ENCODE measurements around the gene C1orf167.

The C1orf167 gene

DNA sequence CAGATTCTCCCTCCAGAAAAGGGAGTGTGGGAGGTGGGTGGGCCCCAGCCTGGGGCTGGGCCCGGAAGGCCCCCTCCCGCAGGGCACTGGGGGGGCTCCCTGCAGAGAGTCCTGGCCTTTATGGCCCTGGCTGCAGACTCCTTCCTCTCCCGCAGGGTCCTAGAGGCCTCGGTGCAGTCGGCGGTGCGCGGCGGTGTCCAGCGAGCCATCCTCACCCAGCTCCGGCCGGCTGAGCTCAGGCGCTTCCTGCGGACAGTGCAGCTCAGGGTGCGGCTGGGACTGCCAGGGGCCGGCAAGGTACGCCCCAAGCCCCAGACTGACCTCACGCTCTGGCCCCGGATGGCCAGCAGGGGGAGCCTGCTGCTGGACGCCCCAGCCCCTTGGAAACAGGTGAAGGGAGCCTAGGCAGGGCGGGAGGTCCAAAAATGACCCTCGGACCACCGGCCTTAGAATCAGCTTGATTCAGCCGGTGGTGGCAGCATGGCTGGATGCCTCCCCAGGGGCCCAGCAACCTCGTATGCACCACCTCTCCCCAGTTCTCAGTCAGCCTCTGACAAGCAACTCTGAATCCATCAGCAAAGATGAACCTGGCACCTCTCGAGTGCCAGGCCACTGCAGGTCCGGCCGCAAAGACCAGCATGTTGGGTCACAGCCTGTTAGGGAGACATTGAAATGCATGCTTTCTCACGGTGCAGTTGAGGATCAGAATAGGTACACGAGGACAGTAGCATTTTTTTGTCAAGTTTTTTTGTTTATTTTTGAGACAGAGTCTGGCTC, 23.2 kb downstream of the C1orf167 start:
- H2BK15ac ChIP-seq (replicated peaks; ENCODE audit: low read depth) = no peak overlapping the region
- peak overlapping the region; percentile 61 for H3K56ac ChIP-seq (ENCODE audit: low read length)
- peak; percentile 82 for DNase-seq
- H3K4me3 ChIP-seq (ENCODE audit: low read length) = no peak overlapping the region
- no peak overlapping the region for H2BK120ac ChIP-seq (ENCODE audit: low read depth, low read length)
- H4K5ac ChIP-seq (ENCODE audit: low read length) = no peak overlapping the region
- no peak overlapping the region for H3K18ac ChIP-seq (ENCODE audit: low read length)
- H2AK5ac ChIP-seq (ENCODE audit: low read length) = no peak overlapping the region
- no CpG with 5 or more reads among the region's 30 CpGs for WGBS (ENCODE audit: extremely low coverage, insufficient coverage, low lambda C conversion rate)
- H3K27ac ChIP-seq (ENCODE audit: low read depth, low read length) = no peak overlapping the region
- no peak overlapping the region for H3K4me2 ChIP-seq (ENCODE audit: low read length)
- no peak overlapping the region for H3K23ac ChIP-seq (ENCODE audit: low read length)
- no peak overlapping the region for H3K4ac ChIP-seq (ENCODE audit: low read depth, low read length)
- H3K79me1 ChIP-seq (ENCODE audit: low read length) = no peaks in the 10 kb centered on the region
- H3K27me3 ChIP-seq (ENCODE audit: insufficient read depth, low read length, poor library complexity) = no peaks in the 10 kb centered on the region
- H3K9ac ChIP-seq (ENCODE audit: low read length) = no peak overlapping the region
- H3K36me3 ChIP-seq (ENCODE audit: control insufficient read depth, insufficient read depth, low read length) = no peaks in the 10 kb centered on the region
- H4K8ac ChIP-seq (ENCODE audit: low read depth, low read length) = no peak overlapping the region
- no peak overlapping the region for H2BK5ac ChIP-seq (ENCODE audit: low read length)
- peaks cover 13% of the 10 kb centered on the region for H3K4me1 ChIP-seq (ENCODE audit: control insufficient read depth, low read depth, low read length)
- H3K79me2 ChIP-seq (ENCODE audit: control insufficient read depth, insufficient read depth, low read length) = no peaks in the 10 kb centered on the region

GRCh38 chr1:11786168-11786567, 24.2 kb downstream of the C1orf167 start:
- Histone ChIP-seq H3K4me2 (ENCODE audit: low read length) (no peak overlapping the region), H3K4me1 (ENCODE audit: control insufficient read depth, low read depth, low read length) (peaks cover 13% of the 10 kb centered on the region), H3K27me3 (ENCODE audit: insufficient read depth, low read length, poor library complexity) (no peaks in the 10 kb centered on the region), H2BK15ac (replicated peaks; ENCODE audit: low read depth) (no peak overlapping the region), H3K4me3 (ENCODE audit: low read length) (no peak overlapping the region), H2BK5ac (ENCODE audit: low read length) (no peak overlapping the region), H3K79me2 (ENCODE audit: control insufficient read depth, insufficient read depth, low read length) (no peaks in the 10 kb centered on the region), H3K23ac (ENCODE audit: low read length) (no peak overlapping the region), H3K9ac (ENCODE audit: low read length) (no peak overlapping the region), H3K27ac (ENCODE audit: low read depth, low read length) (no peak overlapping the region), H4K8ac (ENCODE audit: low read depth, low read length) (no peak overlapping the region), H3K79me1 (ENCODE audit: low read length) (no peaks in the 10 kb centered on the region), H2BK120ac (ENCODE audit: low read depth, low read length) (no peak overlapping the region), H3K36me3 (ENCODE audit: control insufficient read depth, insufficient read depth, low read length) (no peaks in the 10 kb centered on the region), H4K5ac (ENCODE audit: low read length) (no peak overlapping the region), H3K18ac (ENCODE audit: low read length) (no peak overlapping the region), H2AK5ac (ENCODE audit: low read length) (no peak overlapping the region), H3K56ac (ENCODE audit: low read length) (no peak overlapping the region), H3K4ac (ENCODE audit: low read depth, low read length) (no peak overlapping the region)
- WGBS (ENCODE audit: extremely low coverage, insufficient coverage, low lambda C conversion rate) = no CpG with 5 or more reads among the region's 5 CpGs
- DNase-seq = no peak

GRCh38 chr1:11787251-11787803, 25.3 kb downstream of the C1orf167 start:
- Histone ChIP-seq H3K18ac (ENCODE audit: low read length) (peak overlapping the region; percentile 26), H2BK5ac (ENCODE audit: low read length) (peak overlapping the region; percentile 61), H2BK15ac (replicated peaks; ENCODE audit: low read depth) (no peak overlapping the region), H3K79me1 (ENCODE audit: low read length) (no peaks in the 10 kb centered on the region), H3K9ac (ENCODE audit: low read length) (peak overlapping the region; percentile 67), H3K4me2 (ENCODE audit: low read length) (peak overlapping the region; percentile 46), H3K4ac (ENCODE audit: low read depth, low read length) (peak overlapping the region; percentile 26), H3K27ac (ENCODE audit: low read depth, low read length) (peak overlapping the region; percentile 37), H3K4me3 (ENCODE audit: low read length) (no peak overlapping the region), H2BK120ac (ENCODE audit: low read depth, low read length) (no peak overlapping the region), H3K27me3 (ENCODE audit: insufficient read depth, low read length, poor library complexity) (no peaks in the 10 kb centered on the region), H3K36me3 (ENCODE audit: control insufficient read depth, insufficient read depth, low read length) (no peaks in the 10 kb centered on the region), H3K56ac (ENCODE audit: low read length) (peak overlapping the region; percentile 87), H3K23ac (ENCODE audit: low read length) (no peak overlapping the region), H3K79me2 (ENCODE audit: control insufficient read depth, insufficient read depth, low read length) (no peaks in the 10 kb centered on the region), H2AK5ac (ENCODE audit: low read length) (no peak overlapping the region), H3K4me1 (ENCODE audit: control insufficient read depth, low read depth, low read length) (peaks cover 13% of the 10 kb centered on the region), H4K5ac (ENCODE audit: low read length) (no peak overlapping the region), H4K8ac (ENCODE audit: low read depth, low read length) (no peak overlapping the region)
- DNase-seq = peak; percentile 91
- no CpG with 5 or more reads among the region's 16 CpGs for WGBS (ENCODE audit: extremely low coverage, insufficient coverage, low lambda C conversion rate)

DNA sequence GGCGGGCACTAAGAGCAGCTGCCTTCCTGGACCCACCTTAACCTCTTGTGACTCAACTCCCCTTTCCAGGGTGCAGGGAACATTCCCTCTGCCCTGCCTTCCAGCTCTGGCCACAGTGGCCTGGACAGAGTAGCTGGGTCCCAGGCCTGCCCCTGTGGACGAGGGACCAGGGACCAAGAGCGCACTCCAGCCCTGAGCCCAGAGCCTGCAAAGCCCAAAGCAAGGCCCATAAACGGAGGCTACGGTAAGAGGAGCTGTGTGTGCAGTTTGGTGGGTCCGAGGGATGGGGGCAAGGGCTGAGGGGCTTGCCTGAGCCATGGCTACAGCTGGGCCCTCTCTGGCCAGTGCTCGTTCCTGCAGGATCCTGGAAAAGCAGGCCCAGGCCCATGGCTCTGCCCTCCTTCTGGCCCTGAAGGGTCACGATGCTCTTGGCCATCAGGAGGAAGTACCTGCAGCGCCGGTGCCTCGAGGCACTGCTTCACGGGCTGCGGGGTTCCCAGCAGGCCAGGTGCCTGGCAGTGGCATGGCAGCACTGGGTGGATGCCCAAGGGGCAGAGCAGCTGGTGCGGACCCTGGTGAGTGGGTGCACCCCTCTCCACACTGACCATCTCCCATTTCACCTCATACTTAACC, 25.9 kb downstream of the C1orf167 start:
- H3K56ac ChIP-seq (ENCODE audit: low read length) = peak overlapping the region; percentile 87
- no peak overlapping the region for H3K4me3 ChIP-seq (ENCODE audit: low read length)
- peak overlapping the region; percentile 87 for H2AK5ac ChIP-seq (ENCODE audit: low read length)
- H3K36me3 ChIP-seq (ENCODE audit: control insufficient read depth, insufficient read depth, low read length) = no peaks in the 10 kb centered on the region
- no peak overlapping the region for H2BK120ac ChIP-seq (ENCODE audit: low read depth, low read length)
- H4K8ac ChIP-seq (ENCODE audit: low read depth, low read length) = no peak overlapping the region
- no peaks in the 10 kb centered on the region for H3K79me2 ChIP-seq (ENCODE audit: control insufficient read depth, insufficient read depth, low read length)
- no peaks in the 10 kb centered on the region for H3K79me1 ChIP-seq (ENCODE audit: low read length)
- peak overlapping the region; percentile 67 for H3K9ac ChIP-seq (ENCODE audit: low read length)
- H4K5ac ChIP-seq (ENCODE audit: low read length) = no peak overlapping the region
- H3K27ac ChIP-seq (ENCODE audit: low read depth, low read length) = peak overlapping the region; percentile 4
- H3K4me2 ChIP-seq (ENCODE audit: low read length) = no peak overlapping the region
- peak; percentile 25 for DNase-seq
- no peak overlapping the region for H3K23ac ChIP-seq (ENCODE audit: low read length)
- no peak overlapping the region for H3K4ac ChIP-seq (ENCODE audit: low read depth, low read length)
- H2BK5ac ChIP-seq (ENCODE audit: low read length) = peak overlapping the region; percentile 80
- no peak overlapping the region for H3K18ac ChIP-seq (ENCODE audit: low read length)
- H3K27me3 ChIP-seq (ENCODE audit: insufficient read depth, low read length, poor library complexity) = no peaks in the 10 kb centered on the region
- H3K4me1 ChIP-seq (ENCODE audit: control insufficient read depth, low read depth, low read length) = peaks cover 13% of the 10 kb centered on the region
- H2BK15ac ChIP-seq (replicated peaks; ENCODE audit: low read depth) = no peak overlapping the region
- WGBS (ENCODE audit: extremely low coverage, insufficient coverage, low lambda C conversion rate) = no CpG with 5 or more reads among the region's 14 CpGs

DNA sequence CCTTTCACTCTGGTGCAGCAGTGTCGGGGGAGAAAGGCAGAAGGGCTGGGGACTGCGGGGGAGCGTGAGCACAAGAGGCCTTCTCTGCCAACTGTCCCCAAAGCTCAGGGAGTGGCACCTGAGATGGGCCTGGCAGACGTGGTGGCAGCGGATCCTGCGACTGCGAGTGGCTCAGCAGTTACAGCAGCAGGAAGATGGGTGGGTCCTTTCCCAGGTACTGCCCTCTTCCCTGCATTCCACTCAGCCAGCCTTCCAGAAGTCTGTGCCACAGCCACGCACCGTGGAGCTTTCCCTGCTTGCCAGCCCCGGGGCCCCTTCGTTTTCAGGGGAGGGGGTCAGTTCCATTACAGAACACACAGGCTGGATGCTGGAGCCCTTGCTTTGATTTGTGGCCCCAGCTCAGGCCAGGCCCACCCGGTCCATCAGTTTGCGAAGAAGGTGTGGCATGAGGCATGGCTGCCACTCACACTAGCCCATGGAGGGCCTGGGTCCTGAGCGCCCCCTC, 26.6 kb downstream of the C1orf167 start:
- no peak overlapping the region for H3K9ac ChIP-seq (ENCODE audit: low read length)

More for the DNA sequence above, 26.6 kb downstream of the C1orf167 start:
- Histone ChIP-seq H3K4ac (ENCODE audit: low read depth, low read length) (no peak overlapping the region), H2BK5ac (ENCODE audit: low read length) (no peak overlapping the region), H3K4me3 (ENCODE audit: low read length) (no peak overlapping the region), H3K27me3 (ENCODE audit: insufficient read depth, low read length, poor library complexity) (no peaks in the 10 kb centered on the region), H3K23ac (ENCODE audit: low read length) (no peak overlapping the region), H3K79me2 (ENCODE audit: control insufficient read depth, insufficient read depth, low read length) (no peaks in the 10 kb centered on the region), H3K79me1 (ENCODE audit: low read length) (no peaks in the 10 kb centered on the region), H2AK5ac (ENCODE audit: low read length) (no peak overlapping the region), H3K4me2 (ENCODE audit: low read length) (no peak overlapping the region), H4K5ac (ENCODE audit: low read length) (no peak overlapping the region), H3K27ac (ENCODE audit: low read depth, low read length) (no peak overlapping the region), H3K36me3 (ENCODE audit: control insufficient read depth, insufficient read depth, low read length) (no peaks in the 10 kb centered on the region), H2BK120ac (ENCODE audit: low read depth, low read length) (no peak overlapping the region), H3K4me1 (ENCODE audit: control insufficient read depth, low read depth, low read length) (peaks cover 13% of the 10 kb centered on the region), H3K18ac (ENCODE audit: low read length) (no peak overlapping the region), H2BK15ac (replicated peaks; ENCODE audit: low read depth) (no peak overlapping the region), H3K56ac (ENCODE audit: low read length) (no peak overlapping the region), H4K8ac (ENCODE audit: low read depth, low read length) (no peak overlapping the region)
- no CpG with 5 or more reads among the region's 14 CpGs for WGBS (ENCODE audit: extremely low coverage, insufficient coverage, low lambda C conversion rate)
- DNase-seq = no peak
